ENCODE results near the gene MICA. TPM values are rescaled to one million over a fixed set of nuclear protein-coding genes. Genes with fewer than 3 reads are reported as not detected.
A peak's percentile ranks its signal among the peaks of the same experiment; 100 is the strongest.

Gene MICA
- polyA plus RNA-seq, 1 of the 3 experiments (the other 2 are of a cell fraction): 28.8 TPM

DNA sequence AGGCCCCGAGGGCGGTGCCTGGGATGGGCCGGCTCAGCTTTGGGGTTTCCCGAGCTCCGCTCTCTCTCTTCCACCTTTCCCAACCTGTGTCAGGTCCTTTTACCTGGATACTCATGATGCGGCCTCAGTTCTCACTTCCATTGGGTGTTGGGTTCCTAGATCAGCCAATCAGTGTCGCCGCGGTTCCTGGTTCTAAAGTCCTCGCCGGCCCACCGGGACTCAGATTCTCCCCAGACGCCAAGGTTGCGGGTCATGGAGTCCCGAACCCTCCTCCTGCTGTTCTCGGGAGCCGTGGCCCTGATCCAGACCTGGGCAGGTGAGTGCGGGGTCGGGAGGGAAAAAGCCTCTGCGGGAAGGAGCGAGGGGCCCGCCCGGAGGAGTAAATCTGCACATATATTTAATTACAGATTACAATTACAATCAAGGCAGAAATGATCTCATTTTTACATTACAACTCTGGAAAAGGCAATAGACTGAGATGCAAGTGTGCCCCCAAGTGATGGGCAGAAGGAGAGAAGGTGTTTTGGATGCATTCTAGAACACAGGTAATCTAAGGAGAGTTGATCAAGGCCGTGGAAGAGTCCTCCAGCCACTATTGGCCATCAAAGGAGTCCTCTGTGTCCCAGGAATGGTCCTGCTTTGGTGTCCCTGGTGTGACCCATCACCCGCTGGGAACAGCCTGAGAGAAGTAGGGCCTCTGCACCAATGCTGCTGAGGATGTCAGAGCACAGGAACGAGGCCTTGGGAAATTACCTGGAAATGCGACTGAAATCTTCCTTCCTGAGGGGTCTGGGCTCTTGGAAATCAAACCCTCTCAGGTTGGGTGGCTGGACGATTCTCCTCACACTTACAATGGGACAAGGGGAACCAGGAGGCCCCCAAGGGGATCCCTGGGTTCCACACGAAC, 59.8 kb downstream of the MICA start:
- H3K9me2 ChIP-seq: no peaks in the 10 kb centered on the region
- H3K27me3 ChIP-seq (ENCODE audit: insufficient read depth): peaks cover 30% of the 10 kb centered on the region
- CTCF ChIA-PET: no interaction called here
- WGBS (ENCODE audit: low lambda C conversion rate): 8% methylated on average over 17 of the region's 29 CpGs
- TF ChIP-seq, protein P1, sequence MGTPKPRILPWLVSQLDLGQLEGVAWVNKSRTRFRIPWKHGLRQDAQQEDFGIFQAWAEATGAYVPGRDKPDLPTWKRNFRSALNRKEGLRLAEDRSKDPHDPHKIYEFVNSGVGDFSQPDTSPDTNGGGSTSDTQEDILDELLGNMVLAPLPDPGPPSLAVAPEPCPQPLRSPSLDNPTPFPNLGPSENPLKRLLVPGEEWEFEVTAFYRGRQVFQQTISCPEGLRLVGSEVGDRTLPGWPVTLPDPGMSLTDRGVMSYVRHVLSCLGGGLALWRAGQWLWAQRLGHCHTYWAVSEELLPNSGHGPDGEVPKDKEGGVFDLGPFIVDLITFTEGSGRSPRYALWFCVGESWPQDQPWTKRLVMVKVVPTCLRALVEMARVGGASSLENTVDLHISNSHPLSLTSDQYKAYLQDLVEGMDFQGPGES (IDR thresholded peaks at IDR 0.05; ENCODE audit: low read depth, low read length): 0 out of 2 replicates have a peak, but pooled peaks have one; percentile 26
- TF ChIP-seq RFX5 (IDR thresholded peaks at IDR 0.05; ENCODE audit: low read length) (peak; percentile 99), EZH2phosphoT487 (IDR thresholded peaks at IDR 0.05; ENCODE audit: borderline replicate concordance, low read depth) (no peak), CHD2 (IDR thresholded peaks at IDR 0.05; ENCODE audit: low read length, partially characterized antibody) (no peak)
- H3K9me3 ChIP-seq: no peaks in the 10 kb centered on the region
- H3K9ac ChIP-seq: no peak overlapping the region
- no peaks in the 10 kb centered on the region for H3K36me3 ChIP-seq (replicated peaks in 1 of 2; ENCODE audit: control insufficient read depth in 1 of 2, insufficient read depth in 2 of 2, low read length in 1 of 2)
- no peaks in the 10 kb centered on the region; a peak in 1 of 4 replicates for H3K4me1 ChIP-seq (ENCODE audit: control insufficient read depth in 1 of 2, insufficient read depth in 2 of 2, low read depth in 1 of 2, low read length in 1 of 2)
- no peaks in the 10 kb centered on the region for H3K79me2 ChIP-seq (ENCODE audit: insufficient read depth)
- H3K27ac ChIP-seq (ENCODE audit: low read depth in 2 of 2, low read length in 1 of 2): no peak overlapping the region
- H3K4me3 ChIP-seq (ENCODE audit: low read depth in 2 of 2, low read length in 1 of 2): peak overlapping the region; percentile 42 to 47; a peak in 3 of 4 replicates
- H4K20me1 ChIP-seq (ENCODE audit: insufficient read depth): no peaks in the 10 kb centered on the region
- 0 out of 2 replicates have a peak overlapping the region, but pooled peaks have one; percentile 58 for H2AFZ ChIP-seq (ENCODE audit: low read depth)
- H3F3A ChIP-seq (replicated peaks; ENCODE audit: insufficient read depth): no peaks in the 10 kb centered on the region
- peak overlapping the region; percentile 71 for H3K4me2 ChIP-seq
- POLR2A ChIA-PET: interaction anchor here (1.1 kb wide), 1 partner anchor 50 kb away, joined by 3 read pairs; no protein-coding TSS in a partner anchor
- peak; percentile 69 for DNase-seq

- Histone ChIP-seq H2AFZ (ENCODE audit: low read depth) (no peak overlapping the region), H3K9me2 (no peaks in the 10 kb centered on the region), H3K36me3 (replicated peaks in 1 of 2; ENCODE audit: control insufficient read depth in 1 of 2, insufficient read depth in 2 of 2, low read length in 1 of 2) (no peaks in the 10 kb centered on the region), H3K9me3 (no peaks in the 10 kb centered on the region), H3K27me3 (ENCODE audit: insufficient read depth) (peaks cover 34% of the 10 kb centered on the region), H3K9ac (no peak overlapping the region), H4K20me1 (ENCODE audit: insufficient read depth) (no peaks in the 10 kb centered on the region), H3K79me2 (ENCODE audit: insufficient read depth) (no peaks in the 10 kb centered on the region), H3K4me2 (no peak overlapping the region), H3K4me1 (ENCODE audit: control insufficient read depth in 1 of 2, insufficient read depth in 2 of 2, low read depth in 1 of 2, low read length in 1 of 2) (no peaks in the 10 kb centered on the region; a peak in 1 of 4 replicates), H3K27ac (ENCODE audit: low read depth in 2 of 2, low read length in 1 of 2) (no peak overlapping the region), H3K4me3 (ENCODE audit: low read depth in 2 of 2, low read length in 1 of 2) (no peak overlapping the region), H3F3A (replicated peaks; ENCODE audit: insufficient read depth) (no peaks in the 10 kb centered on the region)
- TF ChIP-seq RXRA (IDR thresholded peaks at IDR 0.05; ENCODE audit: borderline replicate concordance, low read depth) (no peak), ELF1 (IDR thresholded peaks at IDR 0.05) (no peak), RCOR1 (IDR thresholded peaks at IDR 0.05; ENCODE audit: low read length) (no peak), FOXJ3 (CRISPR knock-in tag; IDR thresholded peaks at IDR 0.05) (no peak), GABPA (IDR thresholded peaks at IDR 0.05; ENCODE audit: low read depth) (no peak), SMC3 (IDR thresholded peaks at IDR 0.05; ENCODE audit: low read depth, low read length) (no peak), MXI1 (IDR thresholded peaks at IDR 0.05; ENCODE audit: low read depth, low read length) (no peak)
- TF ChIP-seq, protein P2, sequence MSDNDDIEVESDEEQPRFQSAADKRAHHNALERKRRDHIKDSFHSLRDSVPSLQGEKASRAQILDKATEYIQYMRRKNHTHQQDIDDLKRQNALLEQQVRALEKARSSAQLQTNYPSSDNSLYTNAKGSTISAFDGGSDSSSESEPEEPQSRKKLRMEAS (IDR thresholded peaks at IDR 0.05; ENCODE audit: low read depth): no peak
- CTCF ChIA-PET: no interaction called here
- POLR2A ChIA-PET: no interaction called here
- DNase-seq: no peak
- WGBS (ENCODE audit: low lambda C conversion rate): 13% methylated on average over 7 of the region's 7 CpGs
These were observed 61.1 kb downstream of the MICA start for GRCh38 chr6:31464252-31465184.

Small RNA genes within 50 kb of the gene (small RNA-seq; reads per million reads assigned to genes)
- 0 reads per million in 7 experiments for gene HLA-S
- 0 reads per million in 7 experiments for gene MIR6891
- 0 reads per million in 7 experiments for gene RF00019
- gene RNU6-283P: 0 reads per million in 7 experiments

Other genes starting within 250 kb of the MICA start
- gene CCHCR1, start 245.8 kb upstream of the MICA start, polyA plus RNA-seq (2012; rRNA removed): 15.5 and 18.7 TPM in 2 replicates
- gene TCF19, start 245.0 kb upstream of the MICA start, polyA plus RNA-seq (2012; rRNA removed): 7.0 and 9.3 TPM in 2 replicates
- gene POU5F1, start 232.9 kb upstream of the MICA start, polyA plus RNA-seq (2012; rRNA removed): not detected in 2 replicates
- 390 and 434 TPM in 2 replicates for gene HLA-C, start 131.5 kb upstream of the MICA start, polyA plus RNA-seq (2012; rRNA removed)
- gene HLA-B, start 46.4 kb upstream of the MICA start, polyA plus RNA-seq (2012; rRNA removed): 18.7 and 18.9 TPM in 2 replicates
- 9.7 and 9.9 TPM in 2 replicates for gene MICB, start 94.5 kb downstream of the MICA start, polyA plus RNA-seq (2012; rRNA removed)
- not detected in 2 replicates for gene MCCD1, start 125.4 kb downstream of the MICA start, polyA plus RNA-seq (2012; rRNA removed)
- gene DDX39B, start 138.4 kb downstream of the MICA start, polyA plus RNA-seq (2012; rRNA removed): 502 and 556 TPM in 2 replicates
- gene ATP6V1G2, start 143.0 kb downstream of the MICA start, polyA plus RNA-seq (2012; rRNA removed): 13.6 and 15.6 TPM in 2 replicates
- 14.6 and 17.1 TPM in 2 replicates for gene NFKBIL1, start 144.0 kb downstream of the MICA start, polyA plus RNA-seq (2012; rRNA removed)
- not detected in 2 replicates for gene LTA, start 168.7 kb downstream of the MICA start, polyA plus RNA-seq (2012; rRNA removed)
- not detected in 2 replicates for gene TNF, start 172.0 kb downstream of the MICA start, polyA plus RNA-seq (2012; rRNA removed)
- 0.10 and 0.16 TPM in 2 replicates for gene LTB, start 178.8 kb downstream of the MICA start, polyA plus RNA-seq (2012; rRNA removed)
- gene LST1, start 182.7 kb downstream of the MICA start, polyA plus RNA-seq (2012; rRNA removed): not detected in 2 replicates
- gene NCR3, start 189.4 kb downstream of the MICA start, polyA plus RNA-seq (2012; rRNA removed): not detected in 2 replicates
- gene AIF1, start 211.6 kb downstream of the MICA start, polyA plus RNA-seq (2012; rRNA removed): not detected in 2 replicates
- gene PRRC2A, start 217.1 kb downstream of the MICA start, polyA plus RNA-seq (2012; rRNA removed): 36.1 and 76.1 TPM in 2 replicates
- 100 and 220 TPM in 2 replicates for gene BAG6, start 249.1 kb downstream of the MICA start, polyA plus RNA-seq (2012; rRNA removed)